Motor neuron (in vitro differentiated cells): ENCODE data around the gene BCR. TPM values are rescaled to one million over a fixed set of nuclear protein-coding genes. Genes with fewer than 3 reads are reported as not detected.

Experiments
- ATAC-seq, 8 experiments: fragments of 200-7000 bp; cut with Tn5 transposase; replicated peaks in 6 of 8; 2 replicates each; pipeline ENCODE4 v1.8.0; 2021; ENCODE audit warnings: mild to moderate bottlenecking in 8 of 8, moderate library complexity in 8 of 8
- H3K27ac ChIP-seq, 2 donors: fragments of 250-450 bp; sonication (Bioruptor Pico); 2 replicates each; pipeline ENCODE4 v1.9.0; 2021; ENCODE audit warnings: antibody characterized with exemption in 2 of 2, mild to moderate bottlenecking in 2 of 2, moderate library complexity in 1 of 2
- H3K4me1 ChIP-seq, 2 donors: fragments of 250-450 bp; sonication (Bioruptor Pico); replicated peaks in 1 of 2; 2 replicates each; pipeline ENCODE4 v1.6.1; 2021; ENCODE audit warnings: antibody characterized with exemption in 2 of 2, mild to moderate bottlenecking in 2 of 2, moderate library complexity in 1 of 2
- H3K4me3 ChIP-seq, 5 donors: fragments of 250-450 bp; sonication (Bioruptor Pico); 2 replicates each; pipeline ENCODE4 v1.9.0; 2021; ENCODE audit warnings: antibody characterized with exemption in 5 of 5, mild to moderate bottlenecking in 5 of 5, moderate library complexity in 4 of 5
- whole genome bisulfite sequencing, 10 experiments: fragments of 450-650 bp; shearing (Covaris generic); methylation state at CpG; one replicate each; pipeline ENCODE4 v1.0.0; 2022; 5-methylcytosine and 5-hydroxymethylcytosine counted together
- in situ Hi-C, 9 experiments: fragments of 400-800 bp; cut with MboI; loops; one replicate each; pipeline ENCODE4 v1.15.0; 2021; ENCODE audit warnings: low sequenced_read_pairs in 9 of 9, low pct_unique_long_range_greater_than_20kb in 2 of 9; ENCODE audit not compliant: unreplicated experiment in 9 of 9
- total RNA-seq, 8 experiments: library from RNA; unstranded; fragments of 300-600 nt; gene quantifications; 2 replicates each; pipeline versions ENCODE4 v1.2.3 to v1.2.4, GENCODE V29; 2022

The BCR gene
- total RNA-seq, 8 experiments from 2014 or later: 20.7 to 41.5 (median 28.6) TPM

DNA sequence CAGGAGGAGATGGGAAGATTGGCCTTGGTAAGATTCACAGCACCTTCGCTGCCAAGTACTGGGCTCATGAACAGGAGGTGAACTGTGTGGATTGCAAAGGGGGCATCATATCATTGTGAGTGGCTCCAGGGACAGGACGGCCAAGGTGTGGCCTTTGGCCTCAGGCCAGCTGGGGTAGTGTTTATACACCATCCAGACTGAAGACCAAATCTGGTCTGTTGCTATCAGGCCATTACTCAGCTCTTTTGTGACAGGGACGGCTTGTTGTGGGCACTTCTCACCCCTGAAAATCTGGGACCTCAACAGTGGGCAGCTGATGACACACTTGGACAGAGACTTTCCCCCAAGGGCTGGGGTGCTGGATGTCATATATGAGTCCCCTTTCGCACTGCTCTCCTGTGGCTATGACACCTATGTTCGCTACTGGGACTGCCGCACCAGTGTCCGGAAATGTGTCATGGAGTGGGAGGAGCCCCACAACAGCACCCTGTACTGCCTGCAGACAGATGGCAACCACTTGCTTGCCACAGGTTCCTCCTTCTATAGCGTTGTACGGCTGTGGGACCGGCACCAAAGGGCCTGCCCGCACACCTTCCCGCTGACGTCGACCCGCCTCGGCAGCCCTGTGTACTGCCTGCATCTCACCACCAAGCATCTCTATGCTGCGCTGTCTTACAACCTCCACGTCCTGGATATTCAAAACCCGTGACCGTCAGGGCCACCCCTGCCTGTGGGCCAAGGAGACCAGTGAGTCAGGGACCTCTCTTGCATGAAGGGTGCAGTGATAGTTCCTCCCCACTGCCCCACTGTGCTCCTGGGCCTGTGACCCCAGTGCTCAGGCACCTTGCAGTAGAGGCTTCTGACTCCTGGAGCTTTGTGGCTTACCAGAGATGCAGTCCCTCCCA lies 83.6 kb downstream of the BCR start:
- in situ Hi-C loops: no loop called here
- Histone ChIP-seq H3K4me3 (no peak overlapping the region), H3K27ac (peak overlapping the region in 1 of 2 donors; percentile 71), H3K4me1 (peaks cover 0 to 9% of the 10 kb centered on the region in 2 donors)
- ATAC-seq: no peak
- 79 to 100% (median 91%) methylated on average over 1 to 12 of the region's 20 CpGs; no CpG with 5 or more reads in 2 of the 10 experiments for WGBS, 10 experiments

DNA sequence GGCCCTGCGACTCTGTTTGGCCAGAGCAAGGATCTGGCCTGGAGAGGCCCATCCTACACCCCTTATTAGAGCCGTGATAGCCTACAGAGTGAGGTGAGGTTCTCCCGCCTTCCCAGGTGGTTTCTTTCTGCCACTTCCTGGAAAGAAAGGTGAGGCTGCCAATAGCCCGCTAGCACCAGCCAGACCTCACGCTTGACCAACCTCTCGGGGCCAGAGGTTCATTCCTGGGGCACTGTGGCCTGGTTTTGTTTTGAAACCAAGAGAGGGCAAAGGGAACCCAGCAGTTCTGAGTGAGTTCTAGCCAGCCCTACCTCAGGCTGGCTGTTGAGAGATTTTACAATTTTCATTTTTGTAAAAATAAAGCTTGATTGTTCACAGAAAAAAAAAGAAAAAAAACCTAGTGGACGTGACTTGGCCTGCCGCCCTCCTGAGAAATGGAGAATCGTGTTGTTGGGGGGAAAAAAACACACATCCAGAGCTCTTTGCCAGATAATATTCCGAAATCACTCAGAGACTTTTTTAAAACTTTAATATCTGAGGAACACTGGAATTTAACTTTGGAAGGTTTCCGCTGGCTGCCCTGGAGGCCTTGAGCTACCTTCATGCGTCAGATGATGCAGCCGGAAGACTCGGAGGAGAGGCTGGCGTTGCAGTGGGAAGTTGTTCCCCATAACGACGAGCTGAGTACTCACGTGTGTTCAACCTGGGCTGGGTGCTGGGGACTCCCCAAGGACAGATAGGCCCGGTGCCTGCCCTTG lies 84.5 kb downstream of the BCR start:
- H3K27ac ChIP-seq: peak overlapping the region in 1 of 2 donors; percentile 56
- peaks cover 0 to 9% of the 10 kb centered on the region in 2 donors for H3K4me1 ChIP-seq
- in situ Hi-C loops: no loop called here
- H3K4me3 ChIP-seq: no peak overlapping the region
- no peak for ATAC-seq
- WGBS, 10 experiments: 75 to 100% (median 89%) methylated on average over 4 to 14 of the region's 19 CpGs; no CpG with 5 or more reads in 2 of the 10 experiments

DNA sequence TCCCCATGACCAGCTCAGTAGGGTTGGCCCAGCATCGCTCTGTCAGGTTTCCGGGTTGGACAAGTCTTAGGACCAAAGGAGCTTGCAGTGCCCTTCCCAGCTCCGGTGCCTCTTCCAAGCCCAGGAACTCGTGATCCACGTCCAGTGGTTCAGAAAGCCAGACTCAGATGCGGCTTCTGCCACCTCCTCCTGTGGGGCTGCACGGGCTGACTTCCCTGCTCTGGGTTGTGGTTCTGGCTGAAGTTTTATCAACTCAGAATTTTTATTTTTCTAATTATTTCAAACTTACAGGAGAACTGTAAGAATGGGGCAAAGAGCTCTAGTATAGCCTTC lies 85.0 kb downstream of the BCR start:
- Histone ChIP-seq H3K4me3 (no peak overlapping the region), H3K4me1 (peaks cover 0 to 14% of the 10 kb centered on the region in 2 donors), H3K27ac (peak overlapping the region; percentile 51 to 56)
- in situ Hi-C loops: no loop called here
- WGBS, 10 experiments: 67 to 100% (median 100%) methylated on average over 1 to 5 of the region's 7 CpGs; no CpG with 5 or more reads in 2 of the 10 experiments
- no peak for ATAC-seq

DNA sequence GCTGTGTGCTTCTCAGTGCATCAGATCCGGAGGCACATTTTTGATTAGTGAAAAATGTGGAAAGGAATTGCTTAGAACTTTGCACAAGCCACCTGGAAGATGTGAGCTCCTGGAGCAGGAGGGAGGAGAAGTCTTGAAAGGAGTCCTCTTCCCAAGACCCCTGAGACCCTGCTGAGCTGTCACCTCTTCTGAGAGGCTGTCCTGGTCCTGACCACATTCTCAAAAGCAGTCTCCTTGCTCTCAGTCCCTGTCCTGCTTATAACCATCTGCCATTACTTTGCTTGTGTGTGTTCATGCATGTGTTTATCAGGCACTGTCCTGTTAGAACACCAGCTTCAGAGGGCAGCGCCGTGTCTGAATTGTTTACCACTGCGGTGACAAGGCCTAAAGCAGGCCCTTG lies 86.5 kb downstream of the BCR start:
- 60 to 90% (median 83%) methylated on average over 1 to 3 of the region's 4 CpGs; no CpG with 5 or more reads in 7 of the 10 experiments for WGBS, 10 experiments
- no peak for ATAC-seq
- peaks cover 0 to 18% of the 10 kb centered on the region in 2 donors for H3K4me1 ChIP-seq
- in situ Hi-C loops: no loop called here
- H3K27ac ChIP-seq: peak overlapping the region in 1 of 2 donors; percentile 65
- H3K4me3 ChIP-seq: no peak overlapping the region

DNA sequence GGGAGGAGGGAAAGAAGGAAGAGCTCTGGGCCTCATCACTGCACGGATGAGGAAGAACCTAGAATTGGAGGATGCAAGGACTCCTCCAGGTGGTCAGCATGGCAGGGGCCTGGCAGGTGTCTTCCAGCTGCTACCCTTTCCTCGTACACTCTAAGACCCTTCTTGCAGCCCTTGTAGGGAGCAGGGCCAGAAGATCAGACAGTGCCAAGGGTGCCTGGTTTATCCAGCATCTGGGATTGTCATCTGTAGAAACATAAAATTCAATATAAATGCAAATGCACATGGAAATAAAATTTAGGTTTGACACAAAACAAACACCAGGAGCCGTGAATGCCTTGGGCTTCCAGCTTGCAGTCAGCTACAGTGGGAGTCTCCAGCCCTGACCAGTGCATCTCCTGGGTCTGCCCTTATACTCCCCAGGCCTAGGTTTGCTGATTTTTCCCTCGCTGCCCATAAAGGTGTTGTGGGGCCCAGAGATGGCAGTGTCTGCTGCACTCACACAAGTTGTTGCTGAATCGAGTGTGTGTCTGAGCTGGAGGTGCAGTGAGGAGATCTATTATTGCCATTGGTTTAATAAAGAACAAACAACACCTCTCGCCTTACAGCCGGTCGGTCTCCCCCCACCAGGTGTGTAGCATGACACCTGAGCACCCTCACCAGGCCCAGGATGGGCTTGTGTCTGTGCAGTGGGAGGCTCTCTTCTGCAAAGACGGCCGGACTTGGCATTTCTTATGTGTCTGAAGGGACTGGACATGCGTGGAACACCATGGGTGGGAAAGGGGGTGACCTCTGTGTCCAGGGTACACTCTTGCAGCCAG lies 87.1 kb downstream of the BCR start:
- WGBS, 10 experiments: 0 to 100% (median 83%) methylated on average over 1 to 10 of the region's 11 CpGs; no CpG with 5 or more reads in 1 of the 10 experiments
- in situ Hi-C loops: no loop called here
- H3K4me1 ChIP-seq: peaks cover 0 to 13% of the 10 kb centered on the region in 2 donors
- H3K4me3 ChIP-seq: no peak overlapping the region
- peak overlapping the region in 1 of 2 donors; percentile 65 for H3K27ac ChIP-seq
- ATAC-seq: peak in 1 of 8 experiments; percentile 81

DNA sequence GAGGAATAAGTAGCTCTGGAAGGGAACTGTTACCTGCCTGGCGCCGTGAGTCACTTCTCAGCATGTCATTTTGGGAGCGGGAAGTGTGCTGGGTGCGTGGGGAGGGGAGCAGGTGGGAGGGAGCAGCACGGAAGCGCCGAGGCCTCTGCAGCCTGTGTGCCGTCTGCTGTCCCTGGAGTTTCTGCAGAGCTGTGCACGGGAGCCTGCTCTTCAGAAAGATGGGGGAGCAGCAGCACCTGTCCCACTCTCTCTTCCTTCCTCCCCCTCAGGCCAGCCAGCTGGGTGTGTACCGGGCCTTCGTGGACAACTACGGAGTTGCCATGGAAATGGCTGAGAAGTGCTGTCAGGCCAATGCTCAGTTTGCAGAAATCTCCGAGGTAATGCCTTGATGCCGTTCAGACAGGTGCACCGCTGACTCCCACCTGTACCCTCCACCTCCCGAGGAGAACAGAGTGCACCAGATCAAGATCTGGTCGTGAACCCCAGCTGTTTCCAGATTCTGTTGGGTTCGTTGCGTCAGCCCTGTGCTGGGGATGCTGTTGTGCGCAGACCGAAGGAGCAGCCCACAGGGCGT lies 87.9 kb downstream of the BCR start:
- in situ Hi-C loops: no loop called here
- H3K27ac ChIP-seq: peak overlapping the region; percentile 45 to 65
- peaks cover 0 to 9% of the 10 kb centered on the region in 2 donors for H3K4me1 ChIP-seq
- ATAC-seq: no peak
- no peak overlapping the region for H3K4me3 ChIP-seq
- WGBS, 10 experiments: 75 to 93% (median 84%) methylated on average over 1 to 12 of the region's 22 CpGs; no CpG with 5 or more reads in 6 of the 10 experiments

DNA sequence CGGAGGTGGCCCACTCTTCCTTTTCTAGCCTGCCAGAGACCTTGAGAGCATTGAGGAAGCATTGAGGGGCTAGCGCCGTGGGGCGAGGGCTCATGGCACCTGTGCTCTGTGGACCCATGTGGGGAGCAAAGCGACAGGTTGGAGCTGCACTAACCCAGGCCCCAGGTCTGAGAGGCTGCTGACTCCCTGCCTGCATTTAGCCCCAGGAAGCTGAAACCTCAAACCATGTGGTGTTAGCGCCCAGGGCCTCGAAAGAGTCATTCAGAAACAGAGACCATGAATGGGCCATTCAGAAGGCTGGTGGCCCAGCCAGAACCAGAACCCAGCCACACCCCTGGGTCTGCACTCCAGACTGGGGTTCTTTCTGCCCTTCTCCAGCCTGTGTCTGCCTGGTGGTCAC lies 88.6 kb downstream of the BCR start:
- Histone ChIP-seq H3K27ac (peak overlapping the region; percentile 45 to 74), H3K4me1 (peaks cover 0 to 9% of the 10 kb centered on the region in 2 donors), H3K4me3 (no peak overlapping the region)
- no peak for ATAC-seq
- in situ Hi-C loops: no loop called here
- WGBS, 10 experiments: 80 to 100% (median 90%) methylated on average over 1 to 4 of the region's 7 CpGs; no CpG with 5 or more reads in 6 of the 10 experiments

DNA sequence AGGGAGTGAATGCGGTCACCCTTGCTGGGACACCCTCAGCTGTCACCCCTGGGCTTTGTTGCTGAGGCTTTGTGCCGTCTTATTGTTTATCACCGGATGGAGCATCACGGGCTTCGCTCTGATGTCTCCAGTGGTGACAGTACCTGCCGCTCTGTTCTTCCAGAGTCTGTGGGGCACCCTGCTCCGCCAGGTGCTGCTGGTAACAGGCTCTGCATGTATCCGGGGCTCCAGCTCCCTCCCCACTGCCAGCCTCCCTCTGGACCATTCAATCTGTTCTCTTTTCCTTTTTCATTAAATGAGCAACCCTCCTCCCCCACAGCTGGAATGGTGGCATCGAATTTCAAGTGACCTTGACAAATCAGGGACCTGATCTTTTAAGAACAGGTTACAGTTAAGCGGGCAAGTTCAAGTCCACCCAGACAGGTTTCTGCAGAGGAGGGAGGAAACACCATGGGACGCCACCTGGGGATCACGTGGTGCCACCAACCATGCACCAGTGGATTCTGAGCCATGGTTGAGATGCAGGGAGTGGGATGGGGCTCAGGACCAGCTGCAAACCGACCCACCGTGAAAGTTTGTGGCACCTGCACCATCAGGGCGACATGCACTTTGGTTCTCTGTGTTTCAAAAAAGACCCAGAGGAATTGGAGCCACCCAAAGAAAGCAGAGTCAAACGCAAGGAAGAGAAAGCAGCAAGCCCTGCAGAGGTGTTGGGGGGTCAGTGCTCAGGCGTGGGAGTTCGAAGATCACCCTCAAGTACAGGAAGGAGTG lies 89.3 kb downstream of the BCR start:
- Histone ChIP-seq H3K4me1 (peaks cover 0 to 9% of the 10 kb centered on the region in 2 donors), H3K4me3 (no peak overlapping the region), H3K27ac (peak overlapping the region; percentile 41 to 74)
- WGBS, 10 experiments: 40 to 100% (median 70%) methylated on average over 1 to 9 of the region's 18 CpGs; no CpG with 5 or more reads in 4 of the 10 experiments
- in situ Hi-C loops: loop anchor here in 2 of 9 experiments (10.0 kb wide), 1 partner anchor 95 kb away; no protein-coding TSS in a partner anchor
- no peak for ATAC-seq

DNA sequence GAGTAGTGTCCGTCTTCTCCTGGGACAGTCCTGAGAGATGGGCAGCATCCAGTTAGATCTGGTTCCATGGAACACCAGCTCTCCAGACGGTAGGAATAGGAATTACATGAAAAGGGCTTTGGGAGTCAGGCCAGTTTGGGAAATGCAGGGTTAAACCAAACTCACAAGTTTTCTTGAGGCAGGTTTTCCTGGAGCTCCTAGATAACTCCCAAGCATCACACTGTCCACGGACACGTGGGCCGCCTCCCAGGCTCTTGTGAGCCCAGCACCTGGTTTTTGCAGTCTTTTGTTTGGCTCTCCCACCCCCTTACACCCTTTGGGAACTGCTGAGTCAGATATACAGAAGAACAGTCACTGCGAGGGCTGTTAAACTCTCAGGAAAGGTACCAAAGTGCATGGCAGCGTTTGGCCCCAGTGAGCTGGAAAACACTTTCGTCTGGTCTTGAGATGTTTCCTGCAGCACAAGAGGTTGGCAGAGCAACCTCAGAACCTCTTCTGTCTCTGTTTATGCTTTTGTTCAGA lies 90.0 kb downstream of the BCR start:
- peak overlapping the region; percentile 41 to 74 for H3K27ac ChIP-seq
- peaks cover 0 to 9% of the 10 kb centered on the region in 2 donors for H3K4me1 ChIP-seq
- 25 to 80% (median 58%) methylated on average over 1 to 4 of the region's 8 CpGs; no CpG with 5 or more reads in 1 of the 10 experiments for WGBS, 10 experiments
- in situ Hi-C loops: loop anchor here in 2 of 9 experiments (10.0 kb wide), 1 partner anchor 95 kb away; no protein-coding TSS in a partner anchor
- H3K4me3 ChIP-seq: no peak overlapping the region
- ATAC-seq: peak in 2 of 8 experiments; percentile 18 to 20

DNA sequence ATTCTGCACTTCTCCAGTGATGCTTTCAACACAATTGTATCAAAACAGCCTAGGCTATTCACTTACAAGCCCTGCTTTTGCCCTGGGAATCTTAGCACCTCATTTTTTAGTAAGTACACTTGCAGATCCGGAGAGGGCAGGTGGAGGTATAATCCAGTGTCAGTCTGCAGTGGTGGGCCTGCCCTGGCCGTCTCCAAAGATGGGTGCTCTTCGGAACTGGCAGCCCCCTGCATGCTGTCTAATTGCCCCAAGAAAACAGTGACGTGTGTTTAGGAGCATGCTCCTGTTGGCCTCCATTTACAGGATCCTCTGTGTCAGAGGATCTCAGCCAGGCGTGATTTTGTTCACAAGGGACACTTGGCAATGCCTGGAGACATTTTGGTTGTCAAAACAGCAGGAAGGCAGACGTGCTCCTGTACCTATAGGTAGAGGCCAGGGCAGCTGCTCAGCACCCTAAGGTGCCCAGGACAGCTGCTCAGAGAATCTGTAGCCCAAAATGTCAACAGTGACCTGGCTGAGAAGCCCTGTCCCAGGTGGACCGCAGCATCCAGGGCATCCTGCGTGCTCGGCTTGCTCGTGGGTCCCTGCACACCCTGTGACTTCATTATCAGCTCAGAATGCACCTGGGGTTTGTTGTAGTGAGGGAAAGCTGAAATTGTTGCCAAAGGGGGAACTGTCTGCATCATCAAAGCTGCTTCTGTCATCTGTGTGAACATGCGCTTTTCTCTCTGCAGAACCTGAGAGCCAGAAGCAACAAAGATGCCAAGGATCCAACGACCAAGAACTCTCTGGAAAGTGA lies 90.7 kb downstream of the BCR start:
- no peak for ATAC-seq
- Histone ChIP-seq H3K4me1 (peaks cover 0 to 9% of the 10 kb centered on the region in 2 donors), H3K4me3 (no peak overlapping the region), H3K27ac (peak overlapping the region; percentile 49 to 74)
- in situ Hi-C loops: loop anchor here in 2 of 9 experiments (10.0 kb wide), 1 partner anchor 96 kb away; no protein-coding TSS in a partner anchor
- 70 to 100% (median 90%) methylated on average over 1 to 7 of the region's 12 CpGs; no CpG with 5 or more reads in 3 of the 10 experiments for WGBS, 10 experiments

DNA sequence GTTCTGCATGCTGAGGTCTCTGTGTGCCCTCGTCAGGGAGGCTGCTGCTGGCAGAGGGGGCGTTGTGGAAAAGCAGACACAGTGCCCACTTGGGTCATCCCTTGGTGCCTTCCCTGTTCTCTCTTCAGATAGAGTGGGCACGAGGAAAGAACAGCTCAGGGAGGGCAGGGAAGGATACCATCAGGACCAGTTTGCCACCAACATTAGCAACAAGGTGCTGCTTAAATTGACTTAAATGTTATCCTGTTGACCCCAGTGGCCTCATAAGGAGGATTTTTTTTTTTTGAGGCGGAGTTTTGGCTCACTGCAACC lies 91.2 kb downstream of the BCR start:
- in situ Hi-C loops: loop anchor here in 2 of 9 experiments (10.0 kb wide), 1 partner anchor 97 kb away; no protein-coding TSS in a partner anchor
- peak overlapping the region in 1 of 2 donors; percentile 49 for H3K27ac ChIP-seq
- H3K4me3 ChIP-seq: no peak overlapping the region
- 78 to 100% (median 94%) methylated on average over 1 to 3 of the region's 4 CpGs; no CpG with 5 or more reads in 6 of the 10 experiments for WGBS, 10 experiments
- peaks cover 0 to 9% of the 10 kb centered on the region in 2 donors for H3K4me1 ChIP-seq
- no peak for ATAC-seq
